DMS 273 (cell line): Measurements from ENCODE around the gene AMPD2.
"Not testable (repeated sequence)": the region's sequence is repeated elsewhere in the genome, so short reads cannot be mapped to it uniquely, and the experiment has no call there.

ENCODE experiments used
- DNase-seq: peaks from one replicate; lab custom pipeline; 2025; ENCODE audit not compliant: unreplicated experiment; lab: John Stamatoyannopoulos, UW

The AMPD2 gene

DNA sequence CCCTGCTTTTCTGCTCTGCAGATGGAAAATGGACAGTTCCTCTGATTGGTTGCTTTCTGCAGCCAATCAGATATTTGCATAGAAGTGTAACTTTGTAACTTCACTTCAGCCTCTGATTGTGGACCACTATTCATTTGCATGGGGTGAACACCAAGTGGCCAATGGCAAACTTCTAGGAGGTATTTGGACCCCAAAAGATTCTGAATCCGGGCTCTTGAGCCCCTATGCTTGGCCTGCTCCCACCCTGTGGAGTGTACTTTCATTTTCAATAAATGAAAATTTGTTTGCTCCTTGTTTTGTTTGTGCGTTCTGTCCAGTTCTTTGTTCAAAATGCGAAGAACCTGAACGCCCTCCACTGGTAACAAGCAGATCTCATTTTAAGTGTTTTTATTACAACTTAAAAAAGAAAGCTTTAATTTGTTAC, 29.9 kb downstream of the AMPD2 start:
- peak; percentile 54 for DNase-seq

- no peak for DNase-seq
Measured at GRCh38 chr1:109650609-109651008, 31.0 kb downstream of the AMPD2 start.

GRCh38 chr1:109652402-109652801, 32.8 kb downstream of the AMPD2 start:
- no peak for DNase-seq

- DNase-seq: no peak
Measured at GRCh38 chr1:109653306-109653705, 33.7 kb downstream of the AMPD2 start.

DNA sequence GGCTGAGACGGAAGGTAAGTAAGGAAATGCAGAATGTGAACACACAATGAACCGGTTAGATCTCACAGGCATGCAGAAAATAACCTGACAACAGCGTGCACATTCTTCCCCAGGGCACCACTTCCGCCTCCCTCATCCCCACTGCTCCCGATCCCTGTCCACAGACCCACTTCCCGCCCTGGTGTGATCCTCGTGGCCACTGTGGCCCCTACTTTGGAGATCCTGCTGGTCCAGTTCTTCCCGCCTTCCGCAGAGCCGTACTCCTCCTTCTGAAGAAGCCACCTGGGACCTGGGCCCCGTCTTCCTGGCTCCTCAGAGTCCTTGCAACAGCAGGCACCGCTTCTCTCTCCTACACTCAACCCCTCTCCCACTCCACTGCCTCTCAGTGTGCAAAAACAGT, 34.9 kb downstream of the AMPD2 start:
- DNase-seq: no peak

- DNase-seq: peak; percentile 88
Measured at GRCh38 chr1:109655615-109656519, 36.2 kb downstream of the AMPD2 start, which contains the start of gene GSTM4. GSTM4 (plus strand) TSS chr1:109656099; CDS start chr1:109656390, 291 bp downstream.

GRCh38 chr1:109657395-109657794, 37.8 kb downstream of the AMPD2 start:
- DNase-seq: no peak

GRCh38 chr1:109657970-109658369, 38.3 kb downstream of the AMPD2 start:
- DNase-seq: no peak

DNA sequence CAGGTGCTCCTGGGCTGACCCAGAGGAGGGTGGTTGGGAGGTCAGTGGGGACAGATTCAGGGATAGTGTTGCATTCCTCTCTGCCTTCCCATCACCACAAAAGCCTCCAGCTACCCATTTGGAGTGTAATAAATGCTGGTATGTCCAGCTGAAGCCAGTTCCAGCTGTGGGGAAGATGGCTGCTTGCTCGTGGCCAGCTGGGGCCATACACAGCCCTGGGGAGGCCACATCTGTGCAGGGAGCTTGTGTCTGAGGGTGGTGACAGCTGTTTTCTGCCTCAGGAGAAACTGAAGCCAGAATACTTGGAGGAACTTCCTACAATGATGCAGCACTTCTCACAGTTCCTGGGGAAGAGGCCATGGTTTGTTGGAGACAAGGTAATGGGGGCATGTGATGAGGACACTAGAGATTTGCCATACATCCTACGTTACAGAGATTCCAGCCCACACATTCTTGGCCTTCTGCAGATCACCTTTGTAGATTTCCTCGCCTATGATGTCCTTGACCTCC, 39.0 kb downstream of the AMPD2 start:
- peak; percentile 20 for DNase-seq

GRCh38 chr1:109659145-109659544, 39.5 kb downstream of the AMPD2 start:
- DNase-seq: no peak

DNA sequence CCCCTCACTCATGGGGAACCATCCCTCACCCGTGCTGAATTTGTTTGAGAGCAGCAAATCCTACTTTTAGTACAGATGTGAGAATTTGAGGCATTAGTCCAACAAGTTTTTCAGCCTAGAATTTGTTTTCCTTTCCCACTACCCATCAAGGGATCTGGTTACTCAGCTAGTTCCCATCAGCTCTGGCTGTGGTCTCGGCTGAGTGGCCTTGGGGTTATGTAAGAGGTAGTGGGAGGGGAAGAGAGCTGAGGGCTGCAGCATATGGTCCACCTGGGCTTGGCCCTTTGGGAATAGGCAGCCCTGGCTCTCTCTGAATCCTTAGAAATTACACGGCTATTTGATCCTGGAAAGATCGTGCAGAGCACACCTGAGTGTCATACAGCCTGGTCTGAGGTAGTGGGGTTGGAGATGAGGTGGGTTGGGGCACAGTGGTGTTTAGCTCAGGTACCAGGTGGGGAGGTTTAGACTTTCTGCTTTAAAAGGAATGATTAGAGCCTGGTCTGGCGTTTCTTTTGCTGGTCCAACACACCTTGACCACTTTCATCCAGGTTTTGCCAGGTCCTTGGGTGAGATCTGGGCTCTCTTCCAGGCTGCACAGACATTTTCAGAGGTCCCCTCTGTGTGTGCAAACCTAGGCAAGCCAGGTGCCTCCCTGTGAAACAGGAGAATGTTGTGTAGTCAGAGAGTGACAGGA, 40.5 kb downstream of the AMPD2 start:
- DNase-seq: peak; percentile 84

DNA sequence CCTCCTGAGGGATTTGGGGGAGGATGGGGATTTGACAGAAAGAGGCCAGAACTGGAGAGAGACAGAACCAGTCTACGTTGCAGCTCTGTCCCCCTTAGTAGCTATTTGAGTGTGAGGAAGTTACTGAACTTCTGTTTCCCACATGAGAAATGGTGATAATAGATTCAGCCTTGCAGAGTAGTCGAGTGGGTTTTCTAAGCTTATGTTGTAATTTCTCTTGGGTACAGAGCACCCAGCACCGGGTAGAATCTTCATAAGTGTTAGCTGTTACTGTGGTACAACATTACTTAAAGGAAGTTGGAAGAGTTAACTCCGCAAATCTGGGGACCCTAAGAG, 41.0 kb downstream of the AMPD2 start:
- DNase-seq: not testable (repeated sequence)

GRCh38 chr1:109661391-109661790, 41.8 kb downstream of the AMPD2 start:
- DNase-seq: no peak

GRCh38 chr1:109664671-109665070, 45.0 kb downstream of the AMPD2 start:
- DNase-seq: no peak

- DNase-seq: peak; percentile 96
Measured at GRCh38 chr1:109667452-109668122, 48.0 kb downstream of the AMPD2 start, which contains the start of gene GSTM2. GSTM2 (plus strand) TSS chr1:109668057; CDS start chr1:109668116, 59 bp downstream.

GRCh38 chr1:109668123-109668775, 48.6 kb downstream of the AMPD2 start:
- peak; percentile 35 for DNase-seq

- DNase-seq: no peak
Measured at GRCh38 chr1:109669246-109669948, 49.8 kb downstream of the AMPD2 start.

- not testable (repeated sequence) for DNase-seq
Measured at GRCh38 chr1:109669949-109670302, 50.3 kb downstream of the AMPD2 start.

GRCh38 chr1:109671067-109671466, 51.4 kb downstream of the AMPD2 start:
- DNase-seq: no peak

- not testable (repeated sequence) for DNase-seq
Measured at GRCh38 chr1:109673861-109674260, 54.2 kb downstream of the AMPD2 start.
